ENCODE results near the gene MCU. TPM values are rescaled to one million over a fixed set of nuclear protein-coding genes. Genes with fewer than 3 reads are reported as not detected.

MCU gene
- total and polyA plus RNA-seq, 2 of the 8 experiments (the other 6 are each of a cell fraction or from before 2014, with no cell fraction given), result 51.6 to 62.2 TPM

DNA sequence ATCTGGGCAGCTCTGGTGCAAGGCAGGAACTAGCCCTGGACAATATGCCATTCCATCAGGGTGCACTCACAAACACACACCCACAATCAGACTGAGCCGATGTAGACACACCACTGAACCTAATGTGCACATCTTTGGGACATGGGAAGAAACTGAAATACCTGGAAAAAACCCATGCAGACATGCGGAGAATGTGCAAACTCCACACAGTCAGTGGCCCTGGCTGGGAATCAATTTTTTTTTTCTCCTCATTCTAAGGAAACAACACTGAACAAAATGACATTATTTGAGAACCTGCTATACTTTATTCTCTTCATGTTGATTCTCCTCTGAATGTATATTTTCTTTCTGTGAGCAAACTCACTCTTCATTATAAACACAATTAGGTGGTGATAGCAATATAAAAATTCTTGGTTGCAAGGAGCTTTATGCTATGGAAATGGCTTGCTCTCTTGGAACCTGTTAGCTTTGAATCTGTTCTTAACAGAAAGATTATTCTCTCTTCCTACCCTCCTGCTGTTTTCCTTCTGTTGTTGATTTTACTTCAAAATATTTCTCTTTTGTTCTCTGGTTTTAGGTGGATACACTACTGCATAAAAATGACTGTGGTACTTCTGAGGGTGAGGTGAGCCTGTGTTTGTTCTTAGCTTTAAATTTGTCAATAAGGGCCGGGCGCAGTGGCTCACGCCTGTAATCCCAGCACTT lies 33.1 kb upstream of the MCU start (continued):
- TF ChIP-seq NRF1 (IDR thresholded peaks at IDR 0.05; ENCODE audit: low read depth, low read length) (no peak), KDM4A (IDR thresholded peaks at IDR 0.05; ENCODE audit: low read depth, low read length, severe bottlenecking) (no peak), FOSL1 (IDR thresholded peaks at IDR 0.05; ENCODE audit: insufficient read depth, low read depth, low read length) (no peak), TAF7 (optimal IDR thresholded peaks at IDR 0.05; ENCODE audit: borderline replicate concordance, low read depth, low read length) (no peak)
- TF ChIP-seq, protein P1, sequence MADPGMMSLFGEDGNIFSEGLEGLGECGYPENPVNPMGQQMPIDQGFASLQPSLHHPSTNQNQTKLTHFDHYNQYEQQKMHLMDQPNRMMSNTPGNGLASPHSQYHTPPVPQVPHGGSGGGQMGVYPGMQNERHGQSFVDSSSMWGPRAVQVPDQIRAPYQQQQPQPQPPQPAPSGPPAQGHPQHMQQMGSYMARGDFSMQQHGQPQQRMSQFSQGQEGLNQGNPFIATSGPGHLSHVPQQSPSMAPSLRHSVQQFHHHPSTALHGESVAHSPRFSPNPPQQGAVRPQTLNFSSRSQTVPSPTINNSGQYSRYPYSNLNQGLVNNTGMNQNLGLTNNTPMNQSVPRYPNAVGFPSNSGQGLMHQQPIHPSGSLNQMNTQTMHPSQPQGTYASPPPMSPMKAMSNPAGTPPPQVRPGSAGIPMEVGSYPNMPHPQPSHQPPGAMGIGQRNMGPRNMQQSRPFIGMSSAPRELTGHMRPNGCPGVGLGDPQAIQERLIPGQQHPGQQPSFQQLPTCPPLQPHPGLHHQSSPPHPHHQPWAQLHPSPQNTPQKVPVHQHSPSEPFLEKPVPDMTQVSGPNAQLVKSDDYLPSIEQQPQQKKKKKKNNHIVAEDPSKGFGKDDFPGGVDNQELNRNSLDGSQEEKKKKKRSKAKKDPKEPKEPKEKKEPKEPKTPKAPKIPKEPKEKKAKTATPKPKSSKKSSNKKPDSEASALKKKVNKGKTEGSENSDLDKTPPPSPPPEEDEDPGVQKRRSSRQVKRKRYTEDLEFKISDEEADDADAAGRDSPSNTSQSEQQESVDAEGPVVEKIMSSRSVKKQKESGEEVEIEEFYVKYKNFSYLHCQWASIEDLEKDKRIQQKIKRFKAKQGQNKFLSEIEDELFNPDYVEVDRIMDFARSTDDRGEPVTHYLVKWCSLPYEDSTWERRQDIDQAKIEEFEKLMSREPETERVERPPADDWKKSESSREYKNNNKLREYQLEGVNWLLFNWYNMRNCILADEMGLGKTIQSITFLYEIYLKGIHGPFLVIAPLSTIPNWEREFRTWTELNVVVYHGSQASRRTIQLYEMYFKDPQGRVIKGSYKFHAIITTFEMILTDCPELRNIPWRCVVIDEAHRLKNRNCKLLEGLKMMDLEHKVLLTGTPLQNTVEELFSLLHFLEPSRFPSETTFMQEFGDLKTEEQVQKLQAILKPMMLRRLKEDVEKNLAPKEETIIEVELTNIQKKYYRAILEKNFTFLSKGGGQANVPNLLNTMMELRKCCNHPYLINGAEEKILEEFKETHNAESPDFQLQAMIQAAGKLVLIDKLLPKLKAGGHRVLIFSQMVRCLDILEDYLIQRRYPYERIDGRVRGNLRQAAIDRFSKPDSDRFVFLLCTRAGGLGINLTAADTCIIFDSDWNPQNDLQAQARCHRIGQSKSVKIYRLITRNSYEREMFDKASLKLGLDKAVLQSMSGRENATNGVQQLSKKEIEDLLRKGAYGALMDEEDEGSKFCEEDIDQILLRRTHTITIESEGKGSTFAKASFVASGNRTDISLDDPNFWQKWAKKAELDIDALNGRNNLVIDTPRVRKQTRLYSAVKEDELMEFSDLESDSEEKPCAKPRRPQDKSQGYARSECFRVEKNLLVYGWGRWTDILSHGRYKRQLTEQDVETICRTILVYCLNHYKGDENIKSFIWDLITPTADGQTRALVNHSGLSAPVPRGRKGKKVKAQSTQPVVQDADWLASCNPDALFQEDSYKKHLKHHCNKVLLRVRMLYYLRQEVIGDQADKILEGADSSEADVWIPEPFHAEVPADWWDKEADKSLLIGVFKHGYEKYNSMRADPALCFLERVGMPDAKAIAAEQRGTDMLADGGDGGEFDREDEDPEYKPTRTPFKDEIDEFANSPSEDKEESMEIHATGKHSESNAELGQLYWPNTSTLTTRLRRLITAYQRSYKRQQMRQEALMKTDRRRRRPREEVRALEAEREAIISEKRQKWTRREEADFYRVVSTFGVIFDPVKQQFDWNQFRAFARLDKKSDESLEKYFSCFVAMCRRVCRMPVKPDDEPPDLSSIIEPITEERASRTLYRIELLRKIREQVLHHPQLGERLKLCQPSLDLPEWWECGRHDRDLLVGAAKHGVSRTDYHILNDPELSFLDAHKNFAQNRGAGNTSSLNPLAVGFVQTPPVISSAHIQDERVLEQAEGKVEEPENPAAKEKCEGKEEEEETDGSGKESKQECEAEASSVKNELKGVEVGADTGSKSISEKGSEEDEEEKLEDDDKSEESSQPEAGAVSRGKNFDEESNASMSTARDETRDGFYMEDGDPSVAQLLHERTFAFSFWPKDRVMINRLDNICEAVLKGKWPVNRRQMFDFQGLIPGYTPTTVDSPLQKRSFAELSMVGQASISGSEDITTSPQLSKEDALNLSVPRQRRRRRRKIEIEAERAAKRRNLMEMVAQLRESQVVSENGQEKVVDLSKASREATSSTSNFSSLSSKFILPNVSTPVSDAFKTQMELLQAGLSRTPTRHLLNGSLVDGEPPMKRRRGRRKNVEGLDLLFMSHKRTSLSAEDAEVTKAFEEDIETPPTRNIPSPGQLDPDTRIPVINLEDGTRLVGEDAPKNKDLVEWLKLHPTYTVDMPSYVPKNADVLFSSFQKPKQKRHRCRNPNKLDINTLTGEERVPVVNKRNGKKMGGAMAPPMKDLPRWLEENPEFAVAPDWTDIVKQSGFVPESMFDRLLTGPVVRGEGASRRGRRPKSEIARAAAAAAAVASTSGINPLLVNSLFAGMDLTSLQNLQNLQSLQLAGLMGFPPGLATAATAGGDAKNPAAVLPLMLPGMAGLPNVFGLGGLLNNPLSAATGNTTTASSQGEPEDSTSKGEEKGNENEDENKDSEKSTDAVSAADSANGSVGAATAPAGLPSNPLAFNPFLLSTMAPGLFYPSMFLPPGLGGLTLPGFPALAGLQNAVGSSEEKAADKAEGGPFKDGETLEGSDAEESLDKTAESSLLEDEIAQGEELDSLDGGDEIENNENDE (IDR thresholded peaks at IDR 0.05; ENCODE audit: insufficient replicate concordance, low read length), result no peak
